Measurements from ENCODE around the gene SCARF2.
"Not testable (repeated sequence)": the region's sequence is repeated elsewhere in the genome, so short reads cannot be mapped to it uniquely, and the experiment has no call there.

The SCARF2 gene

DNA sequence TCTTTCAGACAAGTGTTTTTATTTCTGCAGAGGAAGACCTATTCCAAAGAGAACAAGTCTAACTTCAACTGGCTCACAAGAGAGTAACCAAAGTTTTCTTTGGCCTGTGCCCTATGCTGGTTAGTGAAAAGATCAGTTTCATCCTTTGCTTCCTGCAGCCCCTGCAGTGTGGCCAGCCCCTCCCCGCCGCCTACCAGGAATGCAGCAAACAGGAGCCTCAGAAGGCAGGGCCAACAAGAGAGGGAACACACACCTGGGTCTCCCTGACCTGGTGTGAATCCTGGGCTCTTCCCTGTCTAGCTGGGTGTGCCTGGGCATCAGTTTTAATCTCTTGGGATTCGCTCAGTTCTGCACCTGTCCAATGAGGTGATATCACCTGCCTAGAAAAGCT lies 21.5 kb upstream of the SCARF2 start:
- DNase-seq = no peak

- no peak for DNase-seq
These were observed 21.0 kb upstream of the SCARF2 start for GRCh38 chr22:20458530-20459151.

DNA sequence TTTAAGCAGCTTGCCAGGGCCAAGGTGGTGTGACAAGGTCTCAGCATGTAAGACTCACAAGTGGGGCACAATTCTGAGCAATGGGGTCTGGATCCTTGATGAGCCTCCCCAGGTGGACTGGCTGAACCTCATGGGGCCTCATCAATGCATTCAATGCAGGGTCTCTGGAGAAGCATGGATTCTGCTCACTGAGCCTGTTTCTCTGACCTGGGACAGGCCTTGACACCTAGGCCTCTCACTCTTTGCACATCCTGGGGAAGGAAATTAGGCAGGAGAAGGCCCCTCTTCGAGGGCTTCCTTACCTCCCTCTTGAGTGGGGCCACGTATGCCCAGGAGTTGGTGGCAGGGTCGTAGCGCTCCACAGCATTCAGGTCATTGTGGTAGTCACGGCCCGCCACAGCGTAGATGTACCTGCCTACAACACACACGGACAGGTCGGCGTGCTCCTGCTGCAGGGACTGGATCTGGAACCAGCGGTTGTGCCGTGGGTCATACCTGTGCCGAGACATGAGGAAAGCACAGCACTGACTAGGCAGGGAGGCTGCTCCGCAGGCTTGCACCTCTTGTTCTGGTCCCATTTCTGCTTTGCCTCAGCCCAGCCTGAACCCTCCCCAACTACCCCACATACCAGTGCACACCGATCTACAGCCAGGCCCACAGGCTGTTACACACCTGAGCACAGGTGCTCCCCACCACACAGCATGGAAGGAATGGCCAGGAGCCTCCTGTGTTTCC lies 20.0 kb upstream of the SCARF2 start:
- no peak for DNase-seq

GRCh38 chr22:20456722-20457076 lies 19.1 kb upstream of the SCARF2 start:
- no peak for DNase-seq

- DNase-seq = peak; percentile 75
These were observed 18.6 kb upstream of the SCARF2 start for GRCh38 chr22:20456064-20456721.

DNA sequence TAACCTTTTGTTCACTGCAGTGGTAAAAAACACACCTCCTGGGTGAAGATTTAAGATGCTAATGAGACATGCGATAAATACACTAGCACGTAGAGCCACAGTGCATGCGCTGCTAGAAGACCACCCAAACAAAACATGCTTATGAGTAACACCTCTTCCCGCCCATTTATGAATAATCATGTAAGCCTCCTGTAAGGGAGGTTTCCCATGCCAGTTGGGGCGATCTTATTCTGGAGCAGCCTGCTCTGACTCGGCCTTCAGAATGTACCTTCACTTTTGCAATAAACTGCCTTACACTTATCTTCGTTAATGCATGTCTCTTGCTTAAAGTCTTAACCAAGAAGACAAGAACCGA lies 18.1 kb upstream of the SCARF2 start:
- no peak for DNase-seq

DNA sequence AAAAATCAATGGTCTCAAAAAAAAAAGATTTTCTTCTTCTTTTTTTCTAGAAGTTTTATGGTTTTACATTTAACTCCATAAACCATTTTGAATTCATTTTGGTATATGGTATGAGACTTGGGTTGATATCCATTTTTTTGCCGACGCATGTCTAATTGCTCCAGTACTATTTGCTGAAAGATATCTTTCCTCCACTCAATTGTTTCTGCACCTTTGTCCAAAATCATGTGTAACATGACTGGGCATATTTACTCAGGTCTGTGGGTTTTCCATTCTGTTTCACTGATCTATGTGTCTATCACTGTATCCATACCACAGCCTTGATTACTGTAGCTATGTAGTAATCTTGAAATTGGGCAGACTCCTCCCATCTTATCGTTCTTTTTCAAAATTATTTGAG lies 15.6 kb upstream of the SCARF2 start:
- no peak for DNase-seq

- no peak for DNase-seq
These were observed 14.3 kb upstream of the SCARF2 start for GRCh38 chr22:20451920-20452319.

- not testable (repeated sequence) for DNase-seq
These were observed 13.6 kb upstream of the SCARF2 start for GRCh38 chr22:20451129-20451778.

DNA sequence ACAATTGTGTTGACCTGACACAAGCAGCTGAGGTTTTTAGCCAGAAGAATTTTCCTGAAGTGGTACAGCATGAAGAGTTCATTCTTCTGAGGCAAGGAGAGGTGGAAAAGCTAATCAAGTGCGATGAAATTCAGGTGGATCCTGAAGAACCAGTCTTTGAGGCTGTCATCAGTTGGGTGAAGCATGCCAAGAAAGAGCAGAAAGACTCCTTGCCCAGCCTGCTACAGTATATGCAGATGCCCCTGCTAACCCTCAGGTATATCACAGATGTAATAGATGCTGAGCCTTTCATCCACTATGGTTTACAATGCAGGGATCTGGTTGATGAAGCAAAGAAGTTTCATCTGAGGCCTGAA lies 12.9 kb upstream of the SCARF2 start:
- no peak for DNase-seq

GRCh38 chr22:20449819-20450550 lies 12.4 kb upstream of the SCARF2 start:
- no peak for DNase-seq

GRCh38 chr22:20448630-20449029 lies 11.0 kb upstream of the SCARF2 start:
- no peak for DNase-seq

GRCh38 chr22:20446383-20446970 lies 8.9 kb upstream of the SCARF2 start:
- no peak for DNase-seq

GRCh38 chr22:20444325-20444724 lies 6.7 kb upstream of the SCARF2 start:
- DNase-seq = no peak

DNA sequence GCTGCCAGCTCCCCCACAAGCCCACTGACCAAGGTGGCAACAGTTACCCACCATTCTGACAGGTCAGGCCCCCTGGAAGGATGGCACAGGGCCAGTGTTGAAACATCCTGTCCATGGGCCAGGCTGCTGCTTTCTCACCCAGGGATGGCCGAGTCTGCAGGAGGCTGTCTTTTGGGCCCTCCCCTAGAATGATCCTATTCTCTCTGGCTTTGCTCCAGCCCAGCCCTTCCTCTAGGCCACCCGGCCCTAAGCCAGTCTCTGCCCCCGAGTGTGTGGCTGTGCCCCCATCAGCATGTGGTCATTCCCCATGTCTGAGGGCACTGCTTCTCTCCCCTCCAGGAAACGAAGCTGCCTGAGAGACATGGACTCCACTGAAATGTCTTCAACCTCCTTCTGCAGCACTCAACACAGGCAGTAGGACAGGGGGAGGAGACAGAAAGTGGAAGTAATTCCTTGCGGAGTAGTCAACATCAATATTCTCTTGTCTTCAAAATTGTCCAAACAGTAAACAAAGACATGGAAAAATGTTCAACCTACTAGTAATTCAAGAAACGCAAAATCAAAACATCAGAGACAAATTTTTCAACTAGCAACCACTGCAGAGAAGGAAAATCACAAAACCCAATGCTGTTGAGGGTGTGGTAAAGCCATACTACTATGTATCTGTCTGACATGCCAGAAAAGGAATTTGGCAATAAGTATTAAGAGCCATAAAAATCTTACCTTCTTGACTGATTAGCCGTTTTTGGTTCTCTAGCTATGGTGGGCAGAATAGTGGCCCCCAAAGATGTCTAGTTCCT lies 5.1 kb upstream of the SCARF2 start:
- no peak for DNase-seq

GRCh38 chr22:20441631-20442484 lies 4.2 kb upstream of the SCARF2 start:
- DNase-seq = no peak

GRCh38 chr22:20440637-20441591 lies 3.3 kb upstream of the SCARF2 start:
- DNase-seq = no peak

DNA sequence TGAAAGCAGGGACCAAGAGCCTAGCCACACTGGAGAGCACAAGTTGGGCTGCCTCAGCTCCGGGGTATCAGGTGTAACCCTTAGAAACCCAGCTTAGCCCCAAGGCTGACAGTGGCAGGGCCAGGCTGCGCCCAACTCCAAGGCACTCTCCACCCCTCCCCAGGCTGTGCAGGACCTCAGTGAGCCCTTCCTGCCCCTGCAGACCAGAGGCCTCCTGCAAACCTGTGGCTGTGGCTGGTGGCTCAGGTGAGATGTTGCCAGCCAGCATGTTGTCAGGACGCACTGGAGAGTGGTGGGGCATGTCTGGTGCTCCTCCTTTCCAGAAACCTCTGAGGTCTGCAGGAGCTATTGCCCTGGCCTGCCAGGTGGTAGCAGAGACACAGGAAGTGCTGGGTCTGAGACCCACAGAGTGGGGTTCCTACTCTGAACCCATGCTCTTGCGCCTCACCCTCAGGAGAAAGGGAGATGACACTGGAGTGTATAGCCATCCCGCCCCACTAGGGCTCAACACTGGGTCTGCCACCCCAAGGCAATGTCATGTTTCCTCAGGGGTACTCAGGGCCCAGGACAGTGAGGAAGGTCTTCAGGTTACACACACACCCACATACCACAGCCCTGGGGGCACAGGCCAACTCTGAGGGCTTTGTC lies 2.4 kb upstream of the SCARF2 start:
- no peak for DNase-seq

- no peak for DNase-seq
These were observed 1.9 kb upstream of the SCARF2 start for GRCh38 chr22:20439556-20439927.
